LNCAP (cell line): ENCODE results near the gene MAP3K7.

Source experiments
- CTCF ChIP-seq: fragments of 450-650 bp; IDR thresholded peaks from 2 replicates; pipeline ENCODE4 v1.5.1; 2017; ENCODE audit warnings: mild to moderate bottlenecking

The MAP3K7 gene

GRCh38 chr6:90479603-90479926, 107.3 kb downstream of the MAP3K7 start:
- no peak; the same call in 1 of the 2 replicates for TF ChIP-seq CTCF

- TF ChIP-seq CTCF = peak; percentile 60
These were observed 107.9 kb downstream of the MAP3K7 start for GRCh38 chr6:90478789-90479602.

GRCh38 chr6:90478278-90478677, 108.6 kb downstream of the MAP3K7 start:
- TF ChIP-seq CTCF = no peak

GRCh38 chr6:90477366-90477765, 109.5 kb downstream of the MAP3K7 start:
- TF ChIP-seq CTCF = no peak

- TF ChIP-seq CTCF = no peak
These were observed 114.2 kb downstream of the MAP3K7 start for GRCh38 chr6:90472716-90473115.

GRCh38 chr6:90471263-90471662, 115.6 kb downstream of the MAP3K7 start:
- no peak for TF ChIP-seq CTCF

- no peak for TF ChIP-seq CTCF
These were observed 117.0 kb downstream of the MAP3K7 start for GRCh38 chr6:90469906-90470305.

GRCh38 chr6:90468859-90469258, 118.0 kb downstream of the MAP3K7 start:
- no peak for TF ChIP-seq CTCF
